H9 (cell line): ENCODE measurements around the gene SIX5. TPM values are rescaled to one million over a fixed set of nuclear protein-coding genes. Genes with fewer than 3 reads are reported as not detected.

ENCODE experiments used
- DNase-seq: peaks from one replicate; pipeline ENCODE4 v3.0.0-alpha.2; 2017
- H2AFZ ChIP-seq: one replicate; pipeline ENCODE4 v1.6.1; 2013; ENCODE audit warnings: mild to moderate bottlenecking, low read length, control low read depth, moderate library complexity
- H2AK5ac ChIP-seq: 2 replicates; pipeline ENCODE4 v1.6.1; 2013; ENCODE audit warnings: low read length, control low read depth, mixed read lengths; ENCODE audit not compliant: insufficient read length
- H2BK120ac ChIP-seq: one replicate; pipeline ENCODE4 v1.6.1; 2013; ENCODE audit warnings: low read depth, mild to moderate bottlenecking, low read length, control low read depth, inconsistent platforms; ENCODE audit not compliant: poor library complexity, severe bottlenecking
- H2BK12ac ChIP-seq: 2 replicates; pipeline ENCODE4 v1.6.1; 2013; ENCODE audit warnings: low read length, control low read depth, mixed read lengths, low read depth; ENCODE audit not compliant: insufficient read length
- H2BK15ac ChIP-seq: 2 replicates; pipeline ENCODE4 v1.6.1; 2013; ENCODE audit warnings: low read depth, low read length, control low read depth
- H2BK20ac ChIP-seq: one replicate; pipeline ENCODE4 v1.6.1; 2013; ENCODE audit warnings: low read depth, mild to moderate bottlenecking, low read length, control low read depth, inconsistent platforms; ENCODE audit not compliant: poor library complexity, severe bottlenecking
- H2BK5ac ChIP-seq: 2 replicates; pipeline ENCODE4 v1.6.1; 2013; ENCODE audit warnings: low read length, control low read depth, mixed read lengths; ENCODE audit not compliant: insufficient read length
- H3K14ac ChIP-seq: 2 replicates; pipeline ENCODE4 v1.6.1; 2013; ENCODE audit warnings: low read length, control low read depth; ENCODE audit not compliant: insufficient read depth
- H3K18ac ChIP-seq: 2 replicates; pipeline ENCODE4 v1.6.1; 2013; ENCODE audit warnings: low read depth, mild to moderate bottlenecking, mixed read lengths, low read length, control low read depth; ENCODE audit not compliant: insufficient read length
- H3K23ac ChIP-seq: 2 replicates; pipeline ENCODE4 v1.6.1; 2013; ENCODE audit warnings: low read length, control low read depth, mixed read lengths, low read depth; ENCODE audit not compliant: insufficient read length
- H3K23me2 ChIP-seq: 2 replicates; pipeline ENCODE4 v1.6.1; 2013; ENCODE audit warnings: low read depth, mild to moderate bottlenecking, mixed read lengths, low read length, control low read depth; ENCODE audit not compliant: insufficient read length, poor library complexity, severe bottlenecking
- H3K27ac ChIP-seq: 2 replicates; pipeline ENCODE4 v1.5.1; 2013; ENCODE audit warnings: low read length, control low read depth, mixed read lengths, low read depth; ENCODE audit not compliant: insufficient read length
- H3K27me3 ChIP-seq: 2 replicates; pipeline ENCODE4 v1.6.1; 2013; ENCODE audit warnings: low read length, control low read depth, inconsistent platforms; ENCODE audit not compliant: insufficient read depth
- H3K4ac ChIP-seq: 2 replicates; pipeline ENCODE4 v1.6.1; 2013; ENCODE audit warnings: low read depth, mild to moderate bottlenecking, control low read depth, inconsistent platforms, low read length, moderate library complexity
- H3K4me1 ChIP-seq: 2 replicates; pipeline ENCODE4 v1.6.1; 2013; ENCODE audit warnings: low read length, control low read depth, inconsistent platforms; ENCODE audit not compliant: insufficient read depth
- H3K4me2 ChIP-seq: 2 replicates; pipeline ENCODE4 v1.6.1; 2013; ENCODE audit warnings: low read length, control low read depth, mixed read lengths; ENCODE audit not compliant: insufficient read length, insufficient read depth
- H3K56ac ChIP-seq: 2 replicates; pipeline ENCODE4 v1.6.1; 2013; ENCODE audit warnings: low read depth, mild to moderate bottlenecking, mixed read lengths, low read length, control low read depth; ENCODE audit not compliant: insufficient read length
- H3K79me1 ChIP-seq: 2 replicates; pipeline ENCODE4 v1.6.1; 2013; ENCODE audit warnings: low read depth, mild to moderate bottlenecking, moderate library complexity, low read length, control low read depth, inconsistent platforms; ENCODE audit not compliant: insufficient read depth, poor library complexity, severe bottlenecking
- H3K79me2 ChIP-seq: 2 replicates; pipeline ENCODE4 v1.6.1; 2013; ENCODE audit warnings: low read length, control low read depth, inconsistent platforms; ENCODE audit not compliant: insufficient read depth
- H3K9ac ChIP-seq: 2 replicates; pipeline ENCODE4 v1.6.1; 2013; ENCODE audit warnings: low read length, control low read depth, mixed read lengths; ENCODE audit not compliant: insufficient read length; ENCODE audit errors: extremely low read depth
- H3K9me3 ChIP-seq: one replicate; pipeline ENCODE4 v1.6.1; 2013; ENCODE audit warnings: low read depth, low read length, inconsistent platforms; ENCODE audit not compliant: control insufficient read depth
- H3T11ph ChIP-seq: one replicate; pipeline ENCODE4 v1.6.1; 2013; ENCODE audit warnings: mild to moderate bottlenecking, low read length, control low read depth, inconsistent platforms
- H4K20me1 ChIP-seq: one replicate; pipeline ENCODE4 v1.6.1; 2013; ENCODE audit not compliant: control insufficient read depth, insufficient read length, insufficient read depth
- H4K5ac ChIP-seq: 2 replicates; pipeline ENCODE4 v1.6.1; 2013; ENCODE audit warnings: low read depth, mild to moderate bottlenecking, mixed read lengths, low read length, control low read depth; ENCODE audit not compliant: insufficient read length
- H4K8ac ChIP-seq: replicated peaks from 2 replicates; pipeline ENCODE4 v1.6.1; 2013; ENCODE audit warnings: low read length, control low read depth, mixed read lengths, low read depth; ENCODE audit not compliant: insufficient read length
- H4K91ac ChIP-seq: 2 replicates; pipeline ENCODE4 v1.6.1; 2013; ENCODE audit warnings: low read depth, mild to moderate bottlenecking, moderate library complexity, mixed read lengths, low read length, control low read depth; ENCODE audit not compliant: insufficient read length
- H3K27ac Mint-ChIP-seq, 3 experiments: 2 replicates in 2 of 3; 3 replicates in 1 of 3; pipeline ENCODE4 v1.8.0; 2020 to 2021; ENCODE audit warnings: mixed read lengths in 3 of 3, mild to moderate bottlenecking in 1 of 3, moderate library complexity in 1 of 3
- H3K27me3 Mint-ChIP-seq: 2 replicates; pipeline ENCODE4 v1.8.0; 2021; ENCODE audit warnings: low read depth, mild to moderate bottlenecking, moderate library complexity, mixed read lengths
- H3K36me3 Mint-ChIP-seq, 3 experiments: 2 replicates in 2 of 3; 3 replicates in 1 of 3; pipeline ENCODE4 v1.8.0; 2020 to 2021; ENCODE audit warnings: low read depth in 3 of 3, mixed read lengths in 3 of 3; ENCODE audit not compliant: insufficient read depth in 1 of 3
- H3K4me1 Mint-ChIP-seq, 2 experiments: 2 replicates each; pipeline ENCODE4 v1.8.0; 2020; ENCODE audit warnings: mixed read lengths in 2 of 2
- H3K4me3 Mint-ChIP-seq, 2 experiments: 2 replicates in 1 of 2; 3 replicates in 1 of 2; pipeline ENCODE4 v1.8.0; 2020 to 2021; ENCODE audit warnings: mild to moderate bottlenecking in 2 of 2, mixed read lengths in 2 of 2, moderate library complexity in 1 of 2
- H3K9me3 Mint-ChIP-seq, 2 experiments: 2 replicates in 1 of 2; 3 replicates in 1 of 2; pipeline ENCODE4 v1.8.0; 2020; ENCODE audit warnings: mild to moderate bottlenecking in 2 of 2, mixed read lengths in 2 of 2, moderate library complexity in 1 of 2
- CTCF ChIP-seq: fragments of 200-600 bp; sonication (generic); conservative IDR thresholded peaks from 3 replicates; pipeline ENCODE4 v1.8.0; 2021; ENCODE audit warnings: antibody characterized with exemption, mild to moderate bottlenecking
- WGBS: extraction: QIAGEN DNeasy Blood & Tissue Kit; methylation state at CpG from one replicate; pipeline ENCODE4 v1.1.7; 2013; ENCODE audit warnings: missing lambda C conversion rate, low lambda C conversion rate, mixed read lengths; ENCODE audit not compliant: insufficient read length; ENCODE audit errors: extremely low coverage; 5-methylcytosine and 5-hydroxymethylcytosine counted together
- total RNA-seq: library from RNA; stranded (reverse); gene quantifications from 2 replicates; pipeline ENCODE4 v1.2.1, GENCODE V29; 2021

The SIX5 gene
- total RNA-seq, 1 experiment from 2014 or later: 41.7 TPM

- Histone ChIP-seq H2BK20ac (no peak overlapping the region), H4K5ac (peak overlapping the region; percentile 13), H3K18ac (peak overlapping the region; percentile 97), H3T11ph (no peak overlapping the region), H3K14ac (peak overlapping the region; percentile 97), H2BK120ac (no peak overlapping the region), H3K4me1 (peaks cover 3% of the 10 kb centered on the region; the same call in 1 of the 2 replicates), H2BK15ac (no peak overlapping the region), H3K79me2 (no peaks in the 10 kb centered on the region), H3K9me3 (no peaks in the 10 kb centered on the region), H4K20me1 (no peaks in the 10 kb centered on the region), H3K79me1 (no peaks in the 10 kb centered on the region), H3K23me2 (peaks cover 20% of the 10 kb centered on the region), H3K4ac (no peak overlapping the region; the same call in 1 of the 2 replicates), H3K23ac (no peak overlapping the region), H3K27ac (peak overlapping the region; percentile 83), H2BK5ac (peak overlapping the region; percentile 75), H2AK5ac (no peak overlapping the region), H4K8ac (no peak overlapping the region), H3K9ac (peak overlapping the region; percentile 82), H2BK12ac (no peak overlapping the region), H3K4me2 (peak overlapping the region; percentile 74), H4K91ac (no peak overlapping the region), H3K27me3 (no peaks in the 10 kb centered on the region), H3K56ac (no peak overlapping the region), H2AFZ (no peak overlapping the region)
- Mint-ChIP-seq H3K36me3 (peaks cover 2 to 16% (median 10%) of the 10 kb centered on the region in 3 experiments; a peak in 6 of 7 replicates), H3K9me3 (no peaks in the 10 kb centered on the region; a peak in 1 of 5 replicates), H3K4me1 (peaks cover 13 to 38% of the 10 kb centered on the region in 2 experiments), H3K27me3 (peaks cover 3% of the 10 kb centered on the region), H3K27ac (peak overlapping the region; percentile 98 to 100 (median 99)), H3K4me3 (peak overlapping the region; percentile 93 to 94)
- no peak for DNase-seq
- WGBS: no CpG with 5 or more reads among the region's 33 CpGs
- no peak for TF ChIP-seq CTCF
These were observed 433 bp downstream of the SIX5 start for GRCh38 chr19:45768655-45768983.
